Activated naive CD8-positive, alpha-beta T cell treated with anti-CD3 and anti-CD28 coated beads for 36 hours (primary cell): ENCODE measurements around the gene SLC13A3. TPM values are rescaled to one million over a fixed set of nuclear protein-coding genes. Genes with fewer than 3 reads are reported as not detected.
A peak's percentile ranks its signal among the peaks of the same experiment; 100 is the strongest.

Experiments
- DNase-seq: peaks from one replicate; pipeline ENCODE4 v3.0.0; 2021
- H3K27ac Mint-ChIP-seq: one replicate; pipeline ENCODE4 v1.8.0; 2022; ENCODE audit warnings: mild to moderate bottlenecking, moderate library complexity, mixed read lengths
- H3K27me3 Mint-ChIP-seq: one replicate; pipeline ENCODE4 v1.8.0; 2022; ENCODE audit warnings: mild to moderate bottlenecking, mixed read lengths
- H3K36me3 Mint-ChIP-seq: one replicate; pipeline ENCODE4 v1.8.0; 2021; ENCODE audit warnings: mild to moderate bottlenecking, mixed read lengths
- H3K4me1 Mint-ChIP-seq: one replicate; pipeline ENCODE4 v1.8.0; 2021; ENCODE audit warnings: mixed read lengths
- H3K4me3 Mint-ChIP-seq: one replicate; pipeline ENCODE4 v1.8.0; 2022; ENCODE audit warnings: mild to moderate bottlenecking, moderate library complexity, mixed read lengths
- H3K9me3 Mint-ChIP-seq: one replicate; pipeline ENCODE4 v1.8.0; 2022; ENCODE audit warnings: mixed read lengths
- total RNA-seq, 2 experiments: library from RNA; stranded (reverse); gene quantifications; one replicate each; pipeline ENCODE4 v1.2.3, GENCODE V29; 2021

Gene SLC13A3
- not detected for total RNA-seq

- H3K36me3 Mint-ChIP-seq = peaks cover 3% of the 10 kb centered on the region
- H3K27ac Mint-ChIP-seq = no peak within 1 kb of the TSS
- DNase-seq = no peak
- peaks cover 57% of the 10 kb centered on the region for H3K27me3 Mint-ChIP-seq
- no peak within 1 kb of the TSS for H3K4me3 Mint-ChIP-seq
- no peaks in the 10 kb centered on the region for H3K9me3 Mint-ChIP-seq
- peaks cover 3% of the 10 kb centered on the region for H3K4me1 Mint-ChIP-seq
Observed at GRCh38 chr20:46651091-46651962, at the start of gene SLC13A3. TSS of gene SLC13A3 (minus strand) at chr20:46651459. CDS start at chr20:46651421, 38 bp downstream.

- Mint-ChIP-seq H3K27ac (no peak overlapping the region), H3K36me3 (no peaks in the 10 kb centered on the region), H3K9me3 (no peaks in the 10 kb centered on the region), H3K4me1 (peaks cover 3% of the 10 kb centered on the region), H3K4me3 (no peak overlapping the region), H3K27me3 (peaks cover 32% of the 10 kb centered on the region)
- DNase-seq = no peak
Observed at GRCh38 chr20:46701057-46701456, 49.8 kb upstream of the SLC13A3 start.

GRCh38 chr20:46700481-46700880 lies 49.2 kb upstream of the SLC13A3 start:
- Mint-ChIP-seq H3K27me3 (peaks cover 31% of the 10 kb centered on the region), H3K4me1 (peaks cover 5% of the 10 kb centered on the region), H3K9me3 (no peaks in the 10 kb centered on the region), H3K4me3 (no peak overlapping the region), H3K27ac (no peak overlapping the region), H3K36me3 (no peaks in the 10 kb centered on the region)
- no peak for DNase-seq

- no peak for DNase-seq
Observed at GRCh38 chr20:46699651-46700359, 48.5 kb upstream of the SLC13A3 start.

GRCh38 chr20:46698788-46699187 lies 47.5 kb upstream of the SLC13A3 start:
- DNase-seq = no peak
- no peaks in the 10 kb centered on the region for H3K36me3 Mint-ChIP-seq
- no peak overlapping the region for H3K4me3 Mint-ChIP-seq
- H3K9me3 Mint-ChIP-seq = no peaks in the 10 kb centered on the region
- H3K27me3 Mint-ChIP-seq = peaks cover 19% of the 10 kb centered on the region
- H3K27ac Mint-ChIP-seq = no peak overlapping the region
- H3K4me1 Mint-ChIP-seq = peaks cover 12% of the 10 kb centered on the region

More at GRCh38 chr20:46699651-46700359, 48.5 kb upstream of the SLC13A3 start:
- H3K27ac Mint-ChIP-seq = no peak overlapping the region
- peaks cover 27% of the 10 kb centered on the region for H3K27me3 Mint-ChIP-seq
- H3K4me3 Mint-ChIP-seq = no peak overlapping the region
- H3K36me3 Mint-ChIP-seq = no peaks in the 10 kb centered on the region
- no peaks in the 10 kb centered on the region for H3K9me3 Mint-ChIP-seq
- H3K4me1 Mint-ChIP-seq = peaks cover 6% of the 10 kb centered on the region

- no peak for DNase-seq
- H3K9me3 Mint-ChIP-seq = no peaks in the 10 kb centered on the region
- no peaks in the 10 kb centered on the region for H3K36me3 Mint-ChIP-seq
- H3K4me1 Mint-ChIP-seq = peaks cover 12% of the 10 kb centered on the region
- H3K27me3 Mint-ChIP-seq = peaks cover 21% of the 10 kb centered on the region
- no peak overlapping the region for H3K27ac Mint-ChIP-seq
- H3K4me3 Mint-ChIP-seq = no peak overlapping the region
Observed at GRCh38 chr20:46696791-46697279, 45.6 kb upstream of the SLC13A3 start.

GRCh38 chr20:46695892-46696291 lies 44.6 kb upstream of the SLC13A3 start:
- no peaks in the 10 kb centered on the region for H3K9me3 Mint-ChIP-seq
- no peak for DNase-seq
- H3K27me3 Mint-ChIP-seq = peaks cover 23% of the 10 kb centered on the region
- peaks cover 12% of the 10 kb centered on the region for H3K4me1 Mint-ChIP-seq
- no peak overlapping the region for H3K27ac Mint-ChIP-seq
- no peaks in the 10 kb centered on the region for H3K36me3 Mint-ChIP-seq
- no peak overlapping the region for H3K4me3 Mint-ChIP-seq

GRCh38 chr20:46694484-46694883 lies 43.2 kb upstream of the SLC13A3 start:
- H3K36me3 Mint-ChIP-seq = no peaks in the 10 kb centered on the region
- no peak overlapping the region for H3K27ac Mint-ChIP-seq
- DNase-seq = no peak
- H3K4me1 Mint-ChIP-seq = peaks cover 15% of the 10 kb centered on the region
- H3K4me3 Mint-ChIP-seq = no peak overlapping the region
- H3K27me3 Mint-ChIP-seq = peaks cover 11% of the 10 kb centered on the region
- no peaks in the 10 kb centered on the region for H3K9me3 Mint-ChIP-seq

GRCh38 chr20:46691196-46691595 lies 39.9 kb upstream of the SLC13A3 start:
- Mint-ChIP-seq H3K9me3 (no peaks in the 10 kb centered on the region), H3K27ac (no peak overlapping the region), H3K36me3 (peaks cover 10% of the 10 kb centered on the region), H3K27me3 (peaks cover 4% of the 10 kb centered on the region), H3K4me1 (peaks cover 34% of the 10 kb centered on the region), H3K4me3 (no peak overlapping the region)
- no peak for DNase-seq

- H3K27me3 Mint-ChIP-seq = peaks cover 4% of the 10 kb centered on the region
- H3K9me3 Mint-ChIP-seq = no peaks in the 10 kb centered on the region
- peaks cover 15% of the 10 kb centered on the region for H3K36me3 Mint-ChIP-seq
- peak overlapping the region; percentile 92 for H3K4me3 Mint-ChIP-seq
- H3K4me1 Mint-ChIP-seq = peaks cover 35% of the 10 kb centered on the region
- no peak for DNase-seq
- H3K27ac Mint-ChIP-seq = peak overlapping the region; percentile 63
Observed at GRCh38 chr20:46690219-46691106, 39.2 kb upstream of the SLC13A3 start.

GRCh38 chr20:46689754-46690085 lies 38.5 kb upstream of the SLC13A3 start:
- H3K36me3 Mint-ChIP-seq = peaks cover 19% of the 10 kb centered on the region
- peak overlapping the region; percentile 94 for H3K27ac Mint-ChIP-seq
- H3K4me3 Mint-ChIP-seq = peak overlapping the region; percentile 92

GRCh38 chr20:46689082-46689753 lies 38.0 kb upstream of the SLC13A3 start, which contains the start of gene TP53RK:
TSS of gene TP53RK (minus strand) at chr20:46689444. CDS start at chr20:46689414, 30 bp downstream.
- Mint-ChIP-seq H3K9me3 (no peaks in the 10 kb centered on the region), H3K4me3 (peak within 1 kb of the TSS; percentile 92), H3K27ac (peak within 1 kb of the TSS; percentile 94), H3K36me3 (peaks cover 19% of the 10 kb centered on the region), H3K27me3 (peaks cover 4% of the 10 kb centered on the region), H3K4me1 (peaks cover 35% of the 10 kb centered on the region)
- DNase-seq = peak; percentile 96

More at GRCh38 chr20:46689754-46690085, 38.5 kb upstream of the SLC13A3 start:
- H3K27me3 Mint-ChIP-seq = peaks cover 4% of the 10 kb centered on the region
- no peak for DNase-seq
- peaks cover 39% of the 10 kb centered on the region for H3K4me1 Mint-ChIP-seq
- H3K9me3 Mint-ChIP-seq = no peaks in the 10 kb centered on the region

GRCh38 chr20:46688151-46689081 lies 37.2 kb upstream of the SLC13A3 start:
- Mint-ChIP-seq H3K4me3 (peak overlapping the region; percentile 92), H3K36me3 (peaks cover 19% of the 10 kb centered on the region), H3K9me3 (no peaks in the 10 kb centered on the region), H3K27ac (peak overlapping the region; percentile 89), H3K4me1 (peaks cover 42% of the 10 kb centered on the region), H3K27me3 (peaks cover 4% of the 10 kb centered on the region)
- DNase-seq = no peak
